GM23338 (cell line): Measurements from ENCODE around the gene MAST4. TPM values are rescaled to one million over a fixed set of nuclear protein-coding genes. Genes with fewer than 3 reads are reported as not detected.
A peak's percentile ranks its signal among the peaks of the same experiment; 100 is the strongest.

Source experiments
- ATAC-seq: fragments of 200-7000 bp; cut with Tn5 transposase; 3 replicates; pipeline ENCODE4 v1.9.1; 2020
- DNase-seq: peaks from one replicate; pipeline ENCODE4 v3.0.0-alpha.2; 2015; ENCODE audit warnings: low spot score
- H2AFZ ChIP-seq: fragments of 200-600 bp; sonication (generic); 2 replicates; pipeline ENCODE4 v1.8.0; 2016; ENCODE audit warnings: antibody characterized with exemption, mild to moderate bottlenecking, moderate library complexity
- H3F3A ChIP-seq: fragments of 200-600 bp; sonication (generic); replicated peaks from 2 replicates; pipeline ENCODE4 v1.8.0; 2017; ENCODE audit warnings: antibody characterized with exemption, mixed run types, low read depth
- H3K27ac ChIP-seq: fragments of 200-600 bp; sonication (generic); 2 replicates; pipeline ENCODE4 v1.6.1; 2016; ENCODE audit warnings: low read depth
- H3K27me3 ChIP-seq: fragments of 200-600 bp; sonication (generic); 2 replicates; pipeline ENCODE4 v1.8.0; 2016; ENCODE audit warnings: mild to moderate bottlenecking, mixed run types, moderate library complexity; ENCODE audit not compliant: insufficient read depth
- H3K36me3 ChIP-seq: fragments of 200-600 bp; sonication (generic); 2 replicates; pipeline ENCODE4 v1.8.0; 2016; ENCODE audit warnings: mild to moderate bottlenecking; ENCODE audit not compliant: insufficient read depth
- H3K4me1 ChIP-seq: fragments of 200-600 bp; sonication (generic); 2 replicates; pipeline ENCODE4 v1.8.0; 2016; ENCODE audit warnings: mild to moderate bottlenecking, moderate library complexity; ENCODE audit not compliant: insufficient read depth
- H3K4me2 ChIP-seq: fragments of 200-600 bp; sonication (generic); 2 replicates; pipeline ENCODE4 v1.7.1; 2017; ENCODE audit warnings: mixed run types
- H3K4me3 ChIP-seq: fragments of 200-600 bp; sonication (generic); 2 replicates; pipeline ENCODE4 v1.6.1; 2016; ENCODE audit warnings: mixed run types
- H3K79me2 ChIP-seq: fragments of 200-600 bp; sonication (generic); replicated peaks from 2 replicates; pipeline ENCODE4 v1.8.0; 2017; ENCODE audit warnings: mild to moderate bottlenecking; ENCODE audit not compliant: insufficient read depth
- H3K9me2 ChIP-seq: fragments of 200-600 bp; sonication (generic); 2 replicates; pipeline ENCODE4 v1.8.0; 2017; ENCODE audit not compliant: insufficient read depth
- H4K20me1 ChIP-seq: fragments of 200-600 bp; sonication (generic); replicated peaks from 2 replicates; pipeline ENCODE4 v1.8.0; 2017; ENCODE audit warnings: mild to moderate bottlenecking; ENCODE audit not compliant: insufficient read depth
- H3K27ac Mint-ChIP-seq: 2 replicates; pipeline ENCODE4 v1.8.0; 2020; ENCODE audit warnings: inconsistent platforms, mild to moderate bottlenecking, moderate library complexity, mixed read lengths
- H3K27me3 Mint-ChIP-seq: 3 replicates; pipeline ENCODE4 v1.8.0; 2022; ENCODE audit warnings: low read depth, mild to moderate bottlenecking, moderate library complexity, mixed read lengths, inconsistent platforms; ENCODE audit not compliant: insufficient read depth, poor library complexity
- H3K36me3 Mint-ChIP-seq: 3 replicates; pipeline ENCODE4 v1.8.0; 2021; ENCODE audit warnings: low read depth, mild to moderate bottlenecking, inconsistent platforms, moderate library complexity, mixed read lengths
- H3K4me1 Mint-ChIP-seq: 3 replicates; pipeline ENCODE4 v1.8.0; 2020; ENCODE audit warnings: mild to moderate bottlenecking, inconsistent platforms, mixed read lengths
- H3K4me3 Mint-ChIP-seq: 3 replicates; pipeline ENCODE4 v1.8.0; 2021; ENCODE audit warnings: moderate library complexity, mild to moderate bottlenecking, inconsistent platforms, mixed read lengths
- H3K9me3 Mint-ChIP-seq: 3 replicates; pipeline ENCODE4 v1.8.0; 2020; ENCODE audit warnings: moderate library complexity, mild to moderate bottlenecking, inconsistent platforms, mixed read lengths
- CREB1 ChIP-seq: fragments of 250-450 bp; sonication (Bioruptor Pico); IDR thresholded peaks from 2 replicates; pipeline ENCODE4 v1.5.0; 2020; ENCODE audit warnings: low read depth, mild to moderate bottlenecking, moderate library complexity
- CTCF ChIP-seq, 2 experiments: fragments of 200-600 bp in 1 of 2; sonication (generic) in 1 of 2; conservative IDR thresholded peaks; 2 replicates each; pipeline versions ENCODE4 v1.5.1 to v1.6.1; 2016 to 2017; ENCODE audit warnings: antibody characterized with exemption in 2 of 2, low read depth in 2 of 2, mild to moderate bottlenecking in 2 of 2, moderate library complexity in 1 of 2
- POLR2AphosphoS5 ChIP-seq: IDR thresholded peaks from 2 replicates; pipeline ENCODE4 v1.6.1; 2016; ENCODE audit warnings: antibody characterized with exemption, low read depth
- REST ChIP-seq: IDR thresholded peaks from one replicate; pipeline ENCODE4 v1.6.1; 2018; ENCODE audit warnings: antibody characterized with exemption; ENCODE audit not compliant: unreplicated experiment
- polyA plus RNA-seq: library from polyadenylated mRNA; unstranded; fragments of >200 nt; fragmentation: Nextera tagmentation; extraction: Ambion mirVana; gene quantifications from 2 replicates; pipeline ENCODE4 v1.2.1, GENCODE V29; 2016
- total RNA-seq: library from RNA; depleted of rRNA; stranded (reverse); fragments of >200 nt; shearing (Covaris generic); gene quantifications from 2 replicates; pipeline ENCODE4 v1.2.3, GENCODE V29; 2014

MAST4 gene
- total and polyA plus RNA-seq, 2 experiments from 2014 or later: 3.6 to 8.5 TPM

GRCh38 chr5:66741394-66741793 is 145.2 kb downstream of the MAST4 start (continued):
- no peak for TF ChIP-seq REST
- no peak for TF ChIP-seq POLR2AphosphoS5

- no peak overlapping the region for H3K4me3 ChIP-seq
- no peak overlapping the region for H3K27ac Mint-ChIP-seq
Measured at GRCh38 chr5:66742083-66742895, 146.1 kb downstream of the MAST4 start.

More at GRCh38 chr5:66742083-66742895, 146.1 kb downstream of the MAST4 start:
- no peak overlapping the region for H2AFZ ChIP-seq
- no peaks in the 10 kb centered on the region for H4K20me1 ChIP-seq
- Mint-ChIP-seq H3K36me3 (no peaks in the 10 kb centered on the region; the same call in 2 of the 3 replicates), H3K4me3 (no peak overlapping the region), H3K9me3 (no peaks in the 10 kb centered on the region), H3K27me3 (no peaks in the 10 kb centered on the region), H3K4me1 (no peaks in the 10 kb centered on the region)
- no peaks in the 10 kb centered on the region for H3K27me3 ChIP-seq
- H3K36me3 ChIP-seq: no peaks in the 10 kb centered on the region
- TF ChIP-seq CREB1 (CRISPR knock-in tag): no peak
- peak; percentile 41 to 55 for TF ChIP-seq CTCF (conservative IDR thresholded peaks at IDR 0.05; ENCODE audit: low read depth in 2 of 2)
- H3K27ac ChIP-seq: no peak overlapping the region
- H3K4me1 ChIP-seq: no peaks in the 10 kb centered on the region
- H3K9me2 ChIP-seq: peaks cover 6% of the 10 kb centered on the region; the same call in 1 of the 2 replicates
- no peaks in the 10 kb centered on the region for H3K79me2 ChIP-seq
- no peaks in the 10 kb centered on the region for H3F3A ChIP-seq
- peak; percentile 79 for ATAC-seq
- peak; percentile 49 for DNase-seq
- no peak overlapping the region for H3K4me2 ChIP-seq
